ENCODE measurements around the gene CTTN.

The CTTN gene

DNA sequence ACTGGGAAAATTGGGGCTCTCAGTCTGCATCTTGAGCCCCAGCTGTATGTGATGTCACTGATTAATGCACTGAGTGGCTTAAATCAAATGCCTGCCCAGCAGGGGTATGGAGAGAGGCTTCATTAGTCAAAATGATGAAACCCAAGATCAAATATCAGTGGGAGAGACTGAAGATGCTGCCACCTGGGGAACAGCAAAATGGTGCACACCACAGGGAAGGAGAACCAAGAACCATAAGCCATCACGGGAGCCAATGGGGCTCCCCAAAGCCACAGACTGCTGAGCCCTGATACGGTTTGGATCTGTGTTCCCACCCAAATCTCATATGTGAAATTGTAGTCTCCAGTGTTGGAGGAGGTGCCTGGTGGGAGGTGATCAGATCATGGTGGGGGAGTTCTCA is 85.6 kb downstream of the CTTN start:
- intact Hi-C loops (cut with DNase I; ENCODE audit: low total_unique reads), result no loop called here
- H3K4me3 ChIP-seq, result no peak overlapping the region
- DNase-seq, result no peak
- H3K4me1 ChIP-seq, result no peaks in the 10 kb centered on the region
- H3K27me3 ChIP-seq, result peaks cover 0 to 13% of the 10 kb centered on the region in 2 donors
- H3K9me3 ChIP-seq, result no peaks in the 10 kb centered on the region
- H3K27ac ChIP-seq, result no peak overlapping the region
- TF ChIP-seq, protein P1, sequence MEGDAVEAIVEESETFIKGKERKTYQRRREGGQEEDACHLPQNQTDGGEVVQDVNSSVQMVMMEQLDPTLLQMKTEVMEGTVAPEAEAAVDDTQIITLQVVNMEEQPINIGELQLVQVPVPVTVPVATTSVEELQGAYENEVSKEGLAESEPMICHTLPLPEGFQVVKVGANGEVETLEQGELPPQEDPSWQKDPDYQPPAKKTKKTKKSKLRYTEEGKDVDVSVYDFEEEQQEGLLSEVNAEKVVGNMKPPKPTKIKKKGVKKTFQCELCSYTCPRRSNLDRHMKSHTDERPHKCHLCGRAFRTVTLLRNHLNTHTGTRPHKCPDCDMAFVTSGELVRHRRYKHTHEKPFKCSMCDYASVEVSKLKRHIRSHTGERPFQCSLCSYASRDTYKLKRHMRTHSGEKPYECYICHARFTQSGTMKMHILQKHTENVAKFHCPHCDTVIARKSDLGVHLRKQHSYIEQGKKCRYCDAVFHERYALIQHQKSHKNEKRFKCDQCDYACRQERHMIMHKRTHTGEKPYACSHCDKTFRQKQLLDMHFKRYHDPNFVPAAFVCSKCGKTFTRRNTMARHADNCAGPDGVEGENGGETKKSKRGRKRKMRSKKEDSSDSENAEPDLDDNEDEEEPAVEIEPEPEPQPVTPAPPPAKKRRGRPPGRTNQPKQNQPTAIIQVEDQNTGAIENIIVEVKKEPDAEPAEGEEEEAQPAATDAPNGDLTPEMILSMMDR (IDR thresholded peaks at IDR 0.05), result no peak
- peaks cover 0 to 6% (median 0%) of the 10 kb centered on the region in 3 donors for H3K36me3 ChIP-seq

DNA sequence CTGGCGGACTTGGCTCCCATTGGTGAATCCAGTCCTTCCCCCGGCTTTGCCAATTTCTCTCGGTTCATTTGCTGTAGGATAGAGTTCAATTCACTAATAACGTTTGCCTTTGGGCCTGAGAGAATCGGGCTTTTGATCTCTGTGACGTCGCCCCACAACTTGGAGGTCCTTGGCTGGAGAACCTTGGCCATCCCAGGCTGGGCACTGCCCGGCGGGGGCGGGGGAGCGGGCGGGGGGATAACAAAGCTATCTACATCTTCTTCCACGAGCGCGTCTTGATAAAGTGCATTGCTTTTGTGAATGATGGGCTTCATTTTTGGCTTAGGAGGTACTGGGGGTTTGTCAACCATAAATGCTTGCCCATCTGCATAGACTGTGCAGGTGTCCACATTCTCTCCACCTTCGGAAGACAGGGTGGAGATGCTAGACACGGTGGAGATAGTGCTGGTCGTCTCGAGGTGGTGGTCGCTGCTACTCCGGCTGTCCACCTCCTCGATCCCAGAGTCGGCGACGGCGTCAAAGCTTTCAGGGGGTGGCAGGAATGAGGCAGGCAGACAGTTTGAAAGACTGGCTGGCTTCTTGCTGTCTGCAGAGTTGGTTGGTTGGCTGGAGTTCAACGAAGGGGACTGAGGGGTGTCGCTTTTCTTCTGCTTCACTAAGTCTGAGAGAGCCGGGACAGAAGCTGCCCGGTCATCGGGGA is 87.1 kb downstream of the CTTN start:
- Histone ChIP-seq H3K4me3 (no peak overlapping the region), H3K36me3 (peaks cover 0 to 6% (median 0%) of the 10 kb centered on the region in 3 donors), H3K27me3 (peaks cover 0 to 13% of the 10 kb centered on the region in 2 donors), H3K9me3 (peaks cover 0 to 4% (median under 1%) of the 10 kb centered on the region in 3 donors), H3K4me1 (no peaks in the 10 kb centered on the region), H3K27ac (no peak overlapping the region)
- intact Hi-C loops (cut with DNase I; ENCODE audit: low total_unique reads), result no loop called here
- no peak for DNase-seq
- TF ChIP-seq, protein P1 (IDR thresholded peaks at IDR 0.05), result no peak

DNA sequence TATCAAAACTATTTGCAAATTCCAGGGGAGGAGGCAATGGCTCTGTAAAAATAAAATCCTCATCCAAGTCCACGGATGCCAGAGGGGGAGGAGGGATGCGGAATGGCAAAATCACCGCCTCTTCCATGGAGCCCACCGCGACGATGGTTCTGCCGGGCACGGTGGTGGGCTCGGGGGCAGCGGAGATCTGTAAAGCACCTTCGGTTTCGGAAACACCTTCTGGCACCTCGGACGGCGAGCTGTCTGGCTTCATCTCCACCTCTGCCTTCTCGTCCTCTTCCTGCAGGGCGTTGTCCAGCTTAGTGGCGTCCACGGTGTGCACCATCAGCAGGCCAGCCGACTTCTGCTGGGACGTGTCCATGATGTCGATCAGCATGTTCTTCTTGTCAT is 87.7 kb downstream of the CTTN start:
- no peak overlapping the region for H3K4me3 ChIP-seq
- H3K27ac ChIP-seq, result no peak overlapping the region
- intact Hi-C loops (cut with DNase I; ENCODE audit: low total_unique reads), result no loop called here
- TF ChIP-seq, protein P1 (IDR thresholded peaks at IDR 0.05), result no peak
- peaks cover 0 to 13% of the 10 kb centered on the region in 2 donors for H3K27me3 ChIP-seq
- DNase-seq, result no peak
- peaks cover 0 to 9% (median 5%) of the 10 kb centered on the region in 3 donors for H3K9me3 ChIP-seq
- peaks cover 0 to 6% (median 0%) of the 10 kb centered on the region in 3 donors for H3K36me3 ChIP-seq
- no peaks in the 10 kb centered on the region for H3K4me1 ChIP-seq

All from tibial artery (tissue), 4 donors.